ENCODE measurements around the gene XPR1. TPM values are rescaled to one million over a fixed set of nuclear protein-coding genes. Genes with fewer than 3 reads are reported as not detected.

The XPR1 gene
- total RNA-seq, 1 donor from 2014 or later: 37.9 TPM

GRCh38 chr1:180917306-180918065 lies 285.7 kb downstream of the XPR1 start:
- peaks cover 14% of the 10 kb centered on the region for H3K4me1 Mint-ChIP-seq
- no peak for DNase-seq (ENCODE audit: low spot score in 2 of 2, unreplicated experiment in 2 of 2)
- no peak overlapping the region for H3K27ac Mint-ChIP-seq
- no peaks in the 10 kb centered on the region for H3K9me3 Mint-ChIP-seq
- H3K27me3 Mint-ChIP-seq (ENCODE audit: low read depth): no peaks in the 10 kb centered on the region
- H3K4me3 Mint-ChIP-seq: no peak overlapping the region
- no peak for TF ChIP-seq CTCF (IDR thresholded peaks at IDR 0.05; ENCODE audit: unreplicated experiment)
- peaks cover 3% of the 10 kb centered on the region for H3K36me3 Mint-ChIP-seq

- H3K27ac Mint-ChIP-seq: no peak overlapping the region
- no peaks in the 10 kb centered on the region for H3K9me3 Mint-ChIP-seq
- no peak overlapping the region for H3K4me3 Mint-ChIP-seq
- H3K27me3 Mint-ChIP-seq (ENCODE audit: low read depth): no peaks in the 10 kb centered on the region
- peaks cover 21% of the 10 kb centered on the region for H3K4me1 Mint-ChIP-seq
- no peak for DNase-seq (ENCODE audit: low spot score in 2 of 2, unreplicated experiment in 2 of 2)
- no peak for TF ChIP-seq CTCF (IDR thresholded peaks at IDR 0.05; ENCODE audit: unreplicated experiment)
- peaks cover 3% of the 10 kb centered on the region for H3K36me3 Mint-ChIP-seq
These were observed 286.7 kb downstream of the XPR1 start for GRCh38 chr1:180918519-180918918.

GRCh38 chr1:180919183-180919700 lies 287.4 kb downstream of the XPR1 start:
- DNase-seq (ENCODE audit: low spot score in 2 of 2, unreplicated experiment in 2 of 2): no peak
- H3K9me3 Mint-ChIP-seq: no peaks in the 10 kb centered on the region
- peaks cover 21% of the 10 kb centered on the region for H3K4me1 Mint-ChIP-seq
- H3K27me3 Mint-ChIP-seq (ENCODE audit: low read depth): no peaks in the 10 kb centered on the region
- TF ChIP-seq CTCF (IDR thresholded peaks at IDR 0.05; ENCODE audit: unreplicated experiment): no peak
- H3K4me3 Mint-ChIP-seq: no peak overlapping the region
- H3K27ac Mint-ChIP-seq: no peak overlapping the region
- peaks cover 3% of the 10 kb centered on the region for H3K36me3 Mint-ChIP-seq

GRCh38 chr1:180920193-180920592 lies 288.4 kb downstream of the XPR1 start:
- no peak for TF ChIP-seq CTCF (IDR thresholded peaks at IDR 0.05; ENCODE audit: unreplicated experiment)
- DNase-seq (ENCODE audit: low spot score in 2 of 2, unreplicated experiment in 2 of 2): no peak
- Mint-ChIP-seq H3K27ac (no peak overlapping the region), H3K9me3 (no peaks in the 10 kb centered on the region), H3K27me3 (ENCODE audit: low read depth) (no peaks in the 10 kb centered on the region), H3K4me1 (peaks cover 21% of the 10 kb centered on the region), H3K36me3 (peaks cover 3% of the 10 kb centered on the region), H3K4me3 (no peak overlapping the region)

GRCh38 chr1:180920702-180921101 lies 288.9 kb downstream of the XPR1 start:
- H3K4me1 Mint-ChIP-seq: peaks cover 21% of the 10 kb centered on the region

More at GRCh38 chr1:180920702-180921101, 288.9 kb downstream of the XPR1 start:
- peaks cover 3% of the 10 kb centered on the region for H3K36me3 Mint-ChIP-seq
- no peaks in the 10 kb centered on the region for H3K9me3 Mint-ChIP-seq
- no peak for TF ChIP-seq CTCF (IDR thresholded peaks at IDR 0.05; ENCODE audit: unreplicated experiment)
- H3K4me3 Mint-ChIP-seq: no peak overlapping the region
- H3K27ac Mint-ChIP-seq: no peak overlapping the region
- no peaks in the 10 kb centered on the region for H3K27me3 Mint-ChIP-seq (ENCODE audit: low read depth)
- no peak for DNase-seq (ENCODE audit: low spot score in 2 of 2, unreplicated experiment in 2 of 2)
